Adrenal gland (tissue), 12 donors: Measurements from ENCODE around the gene CDS2. TPM values are rescaled to one million over a fixed set of nuclear protein-coding genes. Genes with fewer than 3 reads are reported as not detected.

Experiments used
- DNase-seq, 7 donors: peaks; one replicate each; pipeline ENCODE4 v3.0.0-alpha.2; 2019 to 2020
- H3K27ac ChIP-seq, 5 donors: fragments of 200-600 bp; sonication (generic) in 4 of 5; 1 replicate in 3 of 5; 2 replicates in 2 of 5; pipeline versions ENCODE4 v1.5.1 to v1.8.0; 2016 to 2020; ENCODE audit warnings: mild to moderate bottlenecking in 1 of 5
- H3K27me3 ChIP-seq: fragments of 200-600 bp; 2 replicates; pipeline ENCODE4 v1.8.0; 2021
- H3K36me3 ChIP-seq, 2 donors: fragments of 200-600 bp; replicated peaks in 1 of 2; 1 replicate in 1 of 2; 2 replicates in 1 of 2; pipeline versions ENCODE4 v1.5.1 to v1.8.0; 2018 to 2022
- H3K4me1 ChIP-seq, 2 donors: fragments of 200-600 bp; replicated peaks in 1 of 2; 1 replicate in 1 of 2; 2 replicates in 1 of 2; pipeline versions ENCODE4 v1.5.1 to v1.8.0; 2018 to 2021
- H3K4me3 ChIP-seq, 4 donors: fragments of 200-600 bp; sonication (generic) in 3 of 4; one replicate each; pipeline ENCODE4 v1.5.1; 2016 to 2018
- H3K9me3 ChIP-seq, 3 donors: fragments of 200-600 bp; sonication (generic) in 1 of 3; replicated peaks in 1 of 3; 1 replicate in 2 of 3; 2 replicates in 1 of 3; pipeline versions ENCODE4 v1.5.1 to v1.8.0; 2016 to 2021
- POLR2A ChIP-seq, 2 donors: fragments of 450-650 bp; IDR thresholded peaks; one replicate each; pipeline ENCODE4 v1.6.1; 2017; ENCODE audit warnings: antibody characterized with exemption in 2 of 2, mild to moderate bottlenecking in 2 of 2, moderate library complexity in 1 of 2
- WGBS, 4 donors: extraction: QIAGEN DNeasy Blood & Tissue Kit in 2 of 4; methylation state at CpG; one replicate each; pipeline versions ENCODE4 v1.1.5 to v1.1.7; 2013 to 2017; 5-methylcytosine and 5-hydroxymethylcytosine counted together
- intact Hi-C, 2 donors: fragments of 100-400 bp; cut with DNase I; formaldehyde crosslinking; loops; one replicate each; pipeline versions ENCODE4 v1.14.1 to v1.15.0; 2022 to 2023
- polyA plus RNA-seq, 3 donors: library from polyadenylated mRNA; stranded (reverse); fragments of 200-250 nt in 2 of 3; fragments of 350-450 nt in 1 of 3; fragmentation: Illumina TruSeq in 1 of 3; extraction: RNeasy Lipid Tissue Mini Kit (QIAGEN cat#74804) in 1 of 3; gene quantifications; one replicate each; pipeline ENCODE4 v1.2.3, GENCODE V29; 2013 to 2014
- small RNA-seq, 2 donors: library from RNA; depleted of rRNA; stranded (forward); fragments of <200 nt; gene quantifications; one replicate each; pipeline ENCODE3, GENCODE V24; 2016
- total RNA-seq, 9 donors: library from RNA; depleted of rRNA in 4 of 9; stranded (reverse); fragments of >200 nt in 4 of 9; fragments of 120-200 nt in 1 of 9; fragmentation: NEBNext Ultra II Directional in 1 of 9; extraction: Animal tissue kit (Norgen Biotek cat#: 25700) in 1 of 9; gene quantifications; one replicate each; pipeline versions ENCODE4 v1.1.0 to v1.2.4, GENCODE V29; 2013 to 2023
- TF ChIP-seq, protein P1 (sequence below), 6 experiments: fragments of 450-650 bp in 4 of 6; fragments of 200-600 bp in 2 of 6; sonication (generic) in 1 of 6; IDR thresholded peaks; 1 replicate in 5 of 6; 2 replicates in 1 of 6; pipeline versions ENCODE4 v1.5.1 to v1.8.0; 2016 to 2021; ENCODE audit warnings: antibody characterized with exemption in 6 of 6, mild to moderate bottlenecking in 2 of 6, moderate library complexity in 1 of 6
- donor health status: healthy with polysubstance abuse.
- donor health status: Bipolar disorder and iron deficiency.
- donor health status: DM: yes; HTN: yes; CAD: no.
- donor health status: DM: no; HTN: no; CAD: no.
- donor health status: DM: no; HTN: no; CAD: no.
- donor health status: DM: yes; HTN: yes; CAD: no.

Gene CDS2
- total and polyA plus RNA-seq, 12 donors, result 11.8 to 71.0 (median 35.0) TPM

DNA sequence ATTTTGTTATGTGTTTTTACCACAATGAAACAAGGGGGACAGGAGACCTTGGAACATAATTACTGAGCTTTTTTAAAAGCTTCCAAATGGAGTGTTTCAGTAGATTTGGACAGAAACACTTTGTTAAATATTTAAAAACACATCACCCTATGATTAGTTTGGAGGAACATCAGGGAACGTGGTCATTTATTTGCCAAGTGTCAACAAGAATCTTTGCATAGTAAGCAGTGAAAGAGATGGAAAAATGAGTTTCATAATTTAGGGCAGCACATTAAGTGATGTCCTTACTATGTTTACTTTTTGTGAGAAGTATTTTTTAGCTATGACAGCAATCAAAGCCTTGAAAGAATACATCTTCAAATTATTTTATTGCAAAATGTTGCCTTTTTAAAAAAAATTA, 107.3 kb downstream of the CDS2 start:
- TF ChIP-seq, protein P1, sequence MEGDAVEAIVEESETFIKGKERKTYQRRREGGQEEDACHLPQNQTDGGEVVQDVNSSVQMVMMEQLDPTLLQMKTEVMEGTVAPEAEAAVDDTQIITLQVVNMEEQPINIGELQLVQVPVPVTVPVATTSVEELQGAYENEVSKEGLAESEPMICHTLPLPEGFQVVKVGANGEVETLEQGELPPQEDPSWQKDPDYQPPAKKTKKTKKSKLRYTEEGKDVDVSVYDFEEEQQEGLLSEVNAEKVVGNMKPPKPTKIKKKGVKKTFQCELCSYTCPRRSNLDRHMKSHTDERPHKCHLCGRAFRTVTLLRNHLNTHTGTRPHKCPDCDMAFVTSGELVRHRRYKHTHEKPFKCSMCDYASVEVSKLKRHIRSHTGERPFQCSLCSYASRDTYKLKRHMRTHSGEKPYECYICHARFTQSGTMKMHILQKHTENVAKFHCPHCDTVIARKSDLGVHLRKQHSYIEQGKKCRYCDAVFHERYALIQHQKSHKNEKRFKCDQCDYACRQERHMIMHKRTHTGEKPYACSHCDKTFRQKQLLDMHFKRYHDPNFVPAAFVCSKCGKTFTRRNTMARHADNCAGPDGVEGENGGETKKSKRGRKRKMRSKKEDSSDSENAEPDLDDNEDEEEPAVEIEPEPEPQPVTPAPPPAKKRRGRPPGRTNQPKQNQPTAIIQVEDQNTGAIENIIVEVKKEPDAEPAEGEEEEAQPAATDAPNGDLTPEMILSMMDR (IDR thresholded peaks at IDR 0.05), result no peak
- no peak for TF ChIP-seq POLR2A (IDR thresholded peaks at IDR 0.05)
- H3K4me3 ChIP-seq, result no peak overlapping the region
- no peaks in the 10 kb centered on the region for H3K4me1 ChIP-seq
- no peaks in the 10 kb centered on the region for H3K36me3 ChIP-seq
- no peaks in the 10 kb centered on the region for H3K9me3 ChIP-seq
- no peak for DNase-seq
- H3K27me3 ChIP-seq, result no peaks in the 10 kb centered on the region
- 29 to 39% (median 34%) methylated on average over 1 of the region's 1 CpG for WGBS, 4 donors
- intact Hi-C loops, result no loop called here
- H3K27ac ChIP-seq, result no peak overlapping the region

DNA sequence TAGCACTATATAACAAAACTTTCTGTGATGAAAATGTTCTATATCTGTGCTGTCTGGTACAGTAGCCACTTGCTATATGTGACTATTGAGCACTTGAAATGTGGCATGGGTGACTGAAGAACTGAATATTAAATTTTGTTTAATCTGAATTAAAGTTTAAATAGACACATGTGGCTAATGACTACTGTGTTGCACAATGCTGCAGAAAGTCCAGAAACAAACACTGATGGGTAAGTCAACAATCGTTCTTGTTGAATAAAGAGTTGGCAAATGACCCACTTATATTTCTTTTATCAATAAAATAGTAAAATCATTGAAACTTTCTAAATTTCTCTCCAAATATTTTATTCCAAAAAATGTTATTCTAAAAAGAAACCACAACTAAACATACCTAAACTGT, 108.2 kb downstream of the CDS2 start:
- Histone ChIP-seq H3K27ac (no peak overlapping the region), H3K9me3 (no peaks in the 10 kb centered on the region)
- intact Hi-C loops, result no loop called here

More for the DNA sequence above, 108.2 kb downstream of the CDS2 start:
- 53 to 64% (median 61%) methylated on average over 1 of the region's 1 CpG for WGBS, 4 donors
- no peaks in the 10 kb centered on the region for H3K36me3 ChIP-seq
- H3K4me1 ChIP-seq, result no peaks in the 10 kb centered on the region
- no peak overlapping the region for H3K4me3 ChIP-seq
- DNase-seq, result no peak
- H3K27me3 ChIP-seq, result no peaks in the 10 kb centered on the region
- TF ChIP-seq POLR2A (IDR thresholded peaks at IDR 0.05), result no peak
- TF ChIP-seq, protein P1 (IDR thresholded peaks at IDR 0.05), result no peak

Small RNA genes lying within 50 kb of the gene (small RNA-seq; reads per million reads assigned to genes)
- 0 reads per million in 2 donors for gene RF00019
- 0 to 0.12 reads per million in 2 donors for gene RF00568
- 0 reads per million in 2 donors for gene RNA5SP474

Other genes with a start within 250 kb of the CDS2 start
- gene SLC23A2, start 125.5 kb upstream of the CDS2 start, total RNA-seq, result 100 to 1,000 TPM in 8 of 9 donors, 10 to 100 TPM in 1; 98.1 to 294 (median 148) TPM
- 100 to 1,000 TPM in 2 of 3 donors, 10 to 100 TPM in 1; 51.0 to 224 (median 104) TPM for gene SLC23A2, start 125.5 kb upstream of the CDS2 start, polyA plus RNA-seq
- gene TMEM230, start 13.9 kb upstream of the CDS2 start, total RNA-seq, result 100 to 1,000 TPM in 8 of 9 donors, 10 to 100 TPM in 1; 95.6 to 214 (median 141) TPM
- gene TMEM230, start 13.9 kb upstream of the CDS2 start, polyA plus RNA-seq, result 100 to 1,000 TPM; 206 to 276 (median 240) TPM
- gene PCNA, start 7.0 kb upstream of the CDS2 start, total RNA-seq, result 100 to 1,000 TPM in 1 of 9 donors, 10 to 100 TPM in 8; 40.8 to 106 (median 48.6) TPM
- 10 to 100 TPM; 23.5 to 63.8 (median 31.5) TPM for gene PCNA, start 7.0 kb upstream of the CDS2 start, polyA plus RNA-seq
- gene PROKR2, start 189.9 kb downstream of the CDS2 start, total RNA-seq, result not detected
- gene PROKR2, start 189.9 kb downstream of the CDS2 start, polyA plus RNA-seq, result not detected